Keratinocyte (primary cell): ENCODE measurements around the gene TOMM22.

Experiments used
- EZH2 ChIP-seq: IDR thresholded peaks from one replicate; pipeline ENCODE4 v1.6.1; 2012; ENCODE audit warnings: inconsistent platforms, mild to moderate bottlenecking, low read length, moderate library complexity
- TF ChIP-seq, protein P1 (sequence below), 3 experiments: IDR thresholded peaks in 1 of 3; conservative IDR thresholded peaks in 1 of 3; optimal IDR thresholded peaks in 1 of 3; 2 replicates in 2 of 3; 3 replicates in 1 of 3; pipeline versions ENCODE3 to v1.5.1; 2011; ENCODE audit warnings: low read length in 3 of 3, mild to moderate bottlenecking in 3 of 3, moderate library complexity in 2 of 3, control low read depth in 1 of 3, inconsistent platforms in 1 of 3; ENCODE audit not compliant: insufficient read depth in 2 of 3; ENCODE audit errors: extremely low read depth in 1 of 3

DNA sequence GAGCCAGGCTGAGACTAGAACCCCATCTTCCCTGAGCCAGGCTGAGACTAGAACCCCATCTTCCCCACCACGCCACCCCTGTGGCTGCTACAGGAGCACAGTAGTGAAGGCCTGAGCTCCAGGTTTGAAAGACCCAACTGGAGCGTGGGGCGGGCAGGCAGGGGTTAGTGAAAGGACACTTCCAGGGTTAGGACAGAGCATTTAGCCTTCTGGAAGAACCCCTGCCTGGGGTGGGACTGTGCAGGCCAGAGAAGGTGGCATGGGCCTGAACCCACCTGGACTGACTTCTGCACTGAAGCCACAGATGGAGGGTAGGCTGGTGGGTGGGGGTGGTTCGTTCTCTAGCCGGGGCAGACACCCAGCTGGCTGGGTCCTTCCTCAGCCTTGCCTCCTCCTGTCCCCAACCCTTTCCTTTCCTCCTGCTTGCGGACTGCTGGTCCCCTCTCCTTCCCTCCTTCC is 50.0 kb downstream of the TOMM22 start:
- TF ChIP-seq, protein P1, sequence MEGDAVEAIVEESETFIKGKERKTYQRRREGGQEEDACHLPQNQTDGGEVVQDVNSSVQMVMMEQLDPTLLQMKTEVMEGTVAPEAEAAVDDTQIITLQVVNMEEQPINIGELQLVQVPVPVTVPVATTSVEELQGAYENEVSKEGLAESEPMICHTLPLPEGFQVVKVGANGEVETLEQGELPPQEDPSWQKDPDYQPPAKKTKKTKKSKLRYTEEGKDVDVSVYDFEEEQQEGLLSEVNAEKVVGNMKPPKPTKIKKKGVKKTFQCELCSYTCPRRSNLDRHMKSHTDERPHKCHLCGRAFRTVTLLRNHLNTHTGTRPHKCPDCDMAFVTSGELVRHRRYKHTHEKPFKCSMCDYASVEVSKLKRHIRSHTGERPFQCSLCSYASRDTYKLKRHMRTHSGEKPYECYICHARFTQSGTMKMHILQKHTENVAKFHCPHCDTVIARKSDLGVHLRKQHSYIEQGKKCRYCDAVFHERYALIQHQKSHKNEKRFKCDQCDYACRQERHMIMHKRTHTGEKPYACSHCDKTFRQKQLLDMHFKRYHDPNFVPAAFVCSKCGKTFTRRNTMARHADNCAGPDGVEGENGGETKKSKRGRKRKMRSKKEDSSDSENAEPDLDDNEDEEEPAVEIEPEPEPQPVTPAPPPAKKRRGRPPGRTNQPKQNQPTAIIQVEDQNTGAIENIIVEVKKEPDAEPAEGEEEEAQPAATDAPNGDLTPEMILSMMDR (optimal IDR thresholded peaks at IDR 0.05 in 1 of 3, IDR thresholded peaks at IDR 0.05 in 1 of 3, conservative IDR thresholded peaks at IDR 0.05 in 1 of 3; ENCODE audit: extremely low read depth in 1 of 3, insufficient read depth in 2 of 3, low read length in 3 of 3), result no peak
- no peak for TF ChIP-seq EZH2
